Measurements from ENCODE around the gene RMDN2.
"Not testable (repeated sequence)": the region's sequence is repeated elsewhere in the genome, so short reads cannot be mapped to it uniquely, and the experiment has no call there.

Gene RMDN2

GRCh38 chr2:38017836-38018235, 92.7 kb downstream of the RMDN2 start:
- no peak overlapping the region for H3K4me3 ChIP-seq (ENCODE audit: low read depth, low read length)
- TF ChIP-seq, protein P1, sequence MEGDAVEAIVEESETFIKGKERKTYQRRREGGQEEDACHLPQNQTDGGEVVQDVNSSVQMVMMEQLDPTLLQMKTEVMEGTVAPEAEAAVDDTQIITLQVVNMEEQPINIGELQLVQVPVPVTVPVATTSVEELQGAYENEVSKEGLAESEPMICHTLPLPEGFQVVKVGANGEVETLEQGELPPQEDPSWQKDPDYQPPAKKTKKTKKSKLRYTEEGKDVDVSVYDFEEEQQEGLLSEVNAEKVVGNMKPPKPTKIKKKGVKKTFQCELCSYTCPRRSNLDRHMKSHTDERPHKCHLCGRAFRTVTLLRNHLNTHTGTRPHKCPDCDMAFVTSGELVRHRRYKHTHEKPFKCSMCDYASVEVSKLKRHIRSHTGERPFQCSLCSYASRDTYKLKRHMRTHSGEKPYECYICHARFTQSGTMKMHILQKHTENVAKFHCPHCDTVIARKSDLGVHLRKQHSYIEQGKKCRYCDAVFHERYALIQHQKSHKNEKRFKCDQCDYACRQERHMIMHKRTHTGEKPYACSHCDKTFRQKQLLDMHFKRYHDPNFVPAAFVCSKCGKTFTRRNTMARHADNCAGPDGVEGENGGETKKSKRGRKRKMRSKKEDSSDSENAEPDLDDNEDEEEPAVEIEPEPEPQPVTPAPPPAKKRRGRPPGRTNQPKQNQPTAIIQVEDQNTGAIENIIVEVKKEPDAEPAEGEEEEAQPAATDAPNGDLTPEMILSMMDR (conservative IDR thresholded peaks at IDR 0.05; ENCODE audit: low read depth, low read length), result no peak
- no peak for DNase-seq (ENCODE audit: low read depth)

GRCh38 chr2:38020359-38021069, 95.4 kb downstream of the RMDN2 start:
- DNase-seq (ENCODE audit: low read depth); H3K4me3 ChIP-seq (ENCODE audit: low read depth, low read length): not testable (repeated sequence)

DNA sequence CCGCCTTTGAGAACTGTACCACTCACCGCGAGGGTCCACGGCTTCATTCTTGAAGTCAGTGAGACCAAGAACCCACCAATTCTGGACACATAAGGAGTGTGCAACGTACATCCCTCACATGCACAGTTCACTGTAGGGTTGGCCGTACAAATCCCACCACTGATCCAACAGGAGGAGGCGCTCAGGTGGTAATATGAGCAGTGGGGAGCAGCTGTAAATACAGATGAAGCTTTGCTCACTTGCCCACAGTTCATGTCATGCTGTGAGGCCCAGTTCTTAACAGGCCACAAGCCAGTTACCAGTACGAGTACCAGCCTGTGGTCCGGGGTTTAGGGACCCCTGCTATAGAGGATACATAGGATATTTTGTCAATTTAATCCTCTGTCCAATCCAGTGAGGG, 96.5 kb downstream of the RMDN2 start:
- TF ChIP-seq, protein P1 (conservative IDR thresholded peaks at IDR 0.05; ENCODE audit: low read depth, low read length), result no peak
- DNase-seq (ENCODE audit: low read depth), result no peak
- no peak overlapping the region for H3K4me3 ChIP-seq (ENCODE audit: low read depth, low read length)

DNA sequence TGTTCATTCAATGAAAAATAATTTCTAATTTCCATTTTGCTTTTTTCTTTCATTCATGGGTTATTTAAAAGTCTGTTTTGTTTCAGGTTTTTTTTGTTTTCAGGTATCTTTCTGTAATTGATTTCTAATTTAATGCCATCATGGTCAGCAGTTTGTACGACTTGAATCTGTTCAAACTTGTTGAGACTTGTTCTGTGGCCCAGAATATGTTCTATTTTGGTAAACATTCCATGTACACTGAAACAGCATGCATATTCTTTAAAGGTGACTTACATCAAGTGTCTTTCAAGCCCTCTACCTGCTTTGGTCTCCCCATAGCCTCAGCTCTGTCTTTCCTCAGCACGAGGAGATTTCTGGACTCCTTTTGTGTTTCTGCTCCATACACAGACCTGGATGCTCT, 101.8 kb downstream of the RMDN2 start:
- H3K4me3 ChIP-seq (ENCODE audit: low read depth, low read length), result no peak overlapping the region
- TF ChIP-seq, protein P1 (conservative IDR thresholded peaks at IDR 0.05; ENCODE audit: low read depth, low read length), result no peak
- DNase-seq (ENCODE audit: low read depth), result no peak

GRCh38 chr2:38028829-38029228, 103.7 kb downstream of the RMDN2 start:
- no peak for DNase-seq (ENCODE audit: low read depth)
- H3K4me3 ChIP-seq (ENCODE audit: low read depth, low read length), result no peak overlapping the region
- TF ChIP-seq, protein P1 (conservative IDR thresholded peaks at IDR 0.05; ENCODE audit: low read depth, low read length), result no peak

- no peak for DNase-seq (ENCODE audit: low read depth)
- TF ChIP-seq, protein P1 (conservative IDR thresholded peaks at IDR 0.05; ENCODE audit: low read depth, low read length), result no peak
Measured at GRCh38 chr2:38029512-38029911, 104.4 kb downstream of the RMDN2 start.

GRCh38 chr2:38030635-38031355, 105.7 kb downstream of the RMDN2 start:
- no peak overlapping the region for H3K4me3 ChIP-seq (ENCODE audit: low read depth, low read length)
- peak; percentile 56 for DNase-seq (ENCODE audit: low read depth)
- TF ChIP-seq, protein P1 (conservative IDR thresholded peaks at IDR 0.05; ENCODE audit: low read depth, low read length), result no peak

More at GRCh38 chr2:38029512-38029911, 104.4 kb downstream of the RMDN2 start:
- no peak overlapping the region for H3K4me3 ChIP-seq (ENCODE audit: low read depth, low read length)
